ENCODE measurements around the gene IQSEC1. TPM values are rescaled to one million over a fixed set of nuclear protein-coding genes. Genes with fewer than 3 reads are reported as not detected.

Gene IQSEC1
- total RNA-seq (18.7 and 24.7 TPM in 2 replicates), polyA plus RNA-seq (20.3 and 21.2 TPM in 2 replicates)

DNA sequence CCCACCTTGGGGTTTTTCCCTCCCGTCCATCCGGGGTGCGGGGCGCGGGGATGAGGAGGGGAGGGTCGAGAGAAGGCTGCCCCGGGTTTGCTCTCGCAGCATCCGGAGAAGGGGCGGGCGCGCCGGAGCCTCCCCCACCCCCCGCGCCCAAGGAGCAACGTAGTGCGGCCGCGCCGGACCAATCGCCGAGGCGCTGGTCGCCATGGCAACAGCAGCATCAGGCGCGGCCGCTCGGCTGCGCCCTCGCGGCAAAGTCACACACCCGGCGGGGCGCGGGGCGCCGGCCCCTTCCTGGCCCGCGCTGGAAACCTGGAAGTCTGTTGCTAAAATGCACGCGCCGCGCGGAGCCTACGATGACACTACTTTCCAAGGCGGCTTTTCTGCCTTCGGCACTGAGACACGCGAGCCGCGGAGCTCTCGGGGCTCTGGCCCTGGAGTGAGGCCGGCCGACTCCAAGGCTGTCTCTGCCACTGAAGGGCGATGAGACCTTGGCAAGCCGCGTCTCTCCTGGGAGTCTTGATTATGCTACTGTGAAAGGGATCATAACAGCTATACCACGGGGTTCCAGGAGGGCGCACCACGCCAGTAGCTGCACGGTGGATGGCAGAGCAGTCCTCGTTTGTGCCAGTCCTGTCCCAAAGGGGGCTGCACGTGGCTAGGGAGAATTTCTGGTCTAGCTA lies at the start of gene IQSEC1:
Gene IQSEC1 (minus strand): TSS at position 104 of the 680 bp plus-strand sequence. CDS start 415 bp downstream, outside the sequence.
- peak; percentile 73 for DNase-seq (ENCODE audit: low spot score)
- WGBS (ENCODE audit: low lambda C conversion rate, missing lambda C conversion rate), result 21% methylated on average over 42 of the region's 63 CpGs
- no peaks in the 10 kb centered on the region for H3K9me3 ChIP-seq (ENCODE audit: low read depth)
- TF ChIP-seq, protein P1, sequence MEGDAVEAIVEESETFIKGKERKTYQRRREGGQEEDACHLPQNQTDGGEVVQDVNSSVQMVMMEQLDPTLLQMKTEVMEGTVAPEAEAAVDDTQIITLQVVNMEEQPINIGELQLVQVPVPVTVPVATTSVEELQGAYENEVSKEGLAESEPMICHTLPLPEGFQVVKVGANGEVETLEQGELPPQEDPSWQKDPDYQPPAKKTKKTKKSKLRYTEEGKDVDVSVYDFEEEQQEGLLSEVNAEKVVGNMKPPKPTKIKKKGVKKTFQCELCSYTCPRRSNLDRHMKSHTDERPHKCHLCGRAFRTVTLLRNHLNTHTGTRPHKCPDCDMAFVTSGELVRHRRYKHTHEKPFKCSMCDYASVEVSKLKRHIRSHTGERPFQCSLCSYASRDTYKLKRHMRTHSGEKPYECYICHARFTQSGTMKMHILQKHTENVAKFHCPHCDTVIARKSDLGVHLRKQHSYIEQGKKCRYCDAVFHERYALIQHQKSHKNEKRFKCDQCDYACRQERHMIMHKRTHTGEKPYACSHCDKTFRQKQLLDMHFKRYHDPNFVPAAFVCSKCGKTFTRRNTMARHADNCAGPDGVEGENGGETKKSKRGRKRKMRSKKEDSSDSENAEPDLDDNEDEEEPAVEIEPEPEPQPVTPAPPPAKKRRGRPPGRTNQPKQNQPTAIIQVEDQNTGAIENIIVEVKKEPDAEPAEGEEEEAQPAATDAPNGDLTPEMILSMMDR (IDR thresholded peaks at IDR 0.05; ENCODE audit: poor library complexity), result no peak
- peak; percentile 92 for TF ChIP-seq EZH2 (IDR thresholded peaks at IDR 0.05; ENCODE audit: borderline replicate concordance)
- H3K4me2 ChIP-seq, result peak within 1 kb of the TSS; percentile 72
- H3K4me3 ChIP-seq, result no peak within 1 kb of the TSS
- H3K9me2 ChIP-seq (replicated peaks; ENCODE audit: insufficient read depth), result no peaks in the 10 kb centered on the region
- H3K27me3 ChIP-seq, result peaks cover 53% of the 10 kb centered on the region
- no peaks in the 10 kb centered on the region for H4K20me1 ChIP-seq (ENCODE audit: insufficient read depth, poor library complexity, severe bottlenecking)
- H3K27ac ChIP-seq, result no peak within 1 kb of the TSS
- no peaks in the 10 kb centered on the region for H3K36me3 ChIP-seq (replicated peaks; ENCODE audit: insufficient read depth, low read depth)
- no peaks in the 10 kb centered on the region for H3K4me1 ChIP-seq (ENCODE audit: insufficient read depth)
- H3K79me2 ChIP-seq, result no peaks in the 10 kb centered on the region
- no peak within 1 kb of the TSS for H2AFZ ChIP-seq

DNA sequence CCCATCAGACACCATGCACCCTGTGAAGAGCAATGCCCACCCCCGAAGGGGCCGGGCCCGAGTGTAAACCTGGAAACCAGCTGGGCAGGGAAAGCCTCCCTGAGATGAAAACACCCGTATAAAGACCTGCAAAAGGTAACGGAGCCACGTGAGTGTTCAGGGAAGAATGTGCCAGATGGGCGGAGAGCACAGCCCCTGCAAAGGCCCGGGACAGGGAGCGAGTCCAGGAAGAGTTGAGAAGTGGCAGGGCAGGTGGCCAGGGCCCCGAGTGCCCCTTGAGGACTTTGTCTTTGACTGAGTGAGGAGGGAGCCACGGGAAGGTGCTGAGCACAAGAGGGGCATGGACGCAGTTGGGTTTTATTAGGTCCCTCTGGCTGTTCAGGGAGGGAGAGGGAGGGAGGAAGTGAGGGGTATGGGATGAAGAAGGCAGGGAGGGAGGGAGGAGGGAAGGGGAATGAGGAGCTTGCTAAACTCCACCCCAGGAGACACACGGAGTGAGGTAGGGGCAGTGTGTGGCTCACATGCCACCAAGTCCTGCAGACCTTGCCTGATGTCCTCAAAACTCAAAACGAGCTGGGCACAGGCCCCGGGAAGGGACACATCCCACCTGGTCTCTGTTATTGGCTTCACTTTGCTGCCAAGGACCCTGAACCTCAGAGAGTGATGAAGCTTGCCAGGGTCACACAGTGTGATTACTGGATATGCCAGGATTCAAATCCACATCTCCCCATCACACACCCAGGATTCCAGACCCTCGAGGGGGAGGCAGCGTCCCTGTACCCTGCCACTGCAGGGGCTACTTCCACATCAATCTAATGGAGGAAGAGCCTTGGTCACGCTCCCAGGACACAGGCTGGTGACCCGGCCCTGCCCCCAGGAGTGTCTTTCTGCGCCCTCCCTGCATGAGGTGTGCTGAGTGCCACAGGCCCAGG lies 49.1 kb upstream of the IQSEC1 start:
- no peaks in the 10 kb centered on the region for H3K9me3 ChIP-seq (ENCODE audit: low read depth)

DNA sequence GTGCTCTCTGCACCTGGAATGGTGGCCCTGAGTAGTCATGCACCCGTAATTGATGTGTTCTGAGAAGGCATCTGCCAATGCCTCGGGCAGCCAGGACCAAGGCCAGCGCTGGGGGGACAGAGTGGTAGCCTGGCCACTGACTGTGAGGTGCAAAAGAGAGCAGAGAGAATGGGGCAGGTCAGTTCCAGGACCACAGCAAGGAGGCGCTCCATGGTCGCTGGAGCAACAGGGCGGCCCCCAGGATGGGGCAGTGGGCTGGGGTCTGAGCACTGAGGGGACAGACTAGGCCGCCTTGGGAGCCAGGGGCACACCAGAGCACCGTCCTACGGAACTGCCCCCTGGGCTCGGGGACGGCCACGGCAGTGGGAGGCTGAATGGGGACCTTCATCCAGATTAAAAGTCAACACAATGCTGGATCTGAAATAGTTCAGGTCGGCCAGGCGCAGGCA lies 48.3 kb upstream of the IQSEC1 start:
- no peaks in the 10 kb centered on the region for H3K79me2 ChIP-seq
- H3K27me3 ChIP-seq, result no peaks in the 10 kb centered on the region
- H3K36me3 ChIP-seq (replicated peaks; ENCODE audit: insufficient read depth, low read depth), result no peaks in the 10 kb centered on the region
- no peaks in the 10 kb centered on the region for H4K20me1 ChIP-seq (ENCODE audit: insufficient read depth, poor library complexity, severe bottlenecking)
- no peak overlapping the region for H3K4me3 ChIP-seq
- H3K27ac ChIP-seq, result no peak overlapping the region
- H2AFZ ChIP-seq, result no peak overlapping the region
- WGBS (ENCODE audit: low lambda C conversion rate, missing lambda C conversion rate), result 89% methylated on average over 14 of the region's 14 CpGs
- no peaks in the 10 kb centered on the region for H3K4me1 ChIP-seq (ENCODE audit: insufficient read depth)
- no peak overlapping the region for H3K4me2 ChIP-seq
- no peaks in the 10 kb centered on the region for H3K9me3 ChIP-seq (ENCODE audit: low read depth)
- H3K9me2 ChIP-seq (replicated peaks; ENCODE audit: insufficient read depth), result no peaks in the 10 kb centered on the region
- DNase-seq (ENCODE audit: low spot score), result no peak
- TF ChIP-seq, protein P1 (IDR thresholded peaks at IDR 0.05; ENCODE audit: poor library complexity), result no peak
- no peak for TF ChIP-seq EZH2phosphoT487 (IDR thresholded peaks at IDR 0.05; ENCODE audit: low read depth, severe bottlenecking, unreplicated experiment)
- TF ChIP-seq EZH2 (IDR thresholded peaks at IDR 0.05; ENCODE audit: borderline replicate concordance), result no peak

More for the DNA sequence above, 49.1 kb upstream of the IQSEC1 start:
- Histone ChIP-seq H4K20me1 (ENCODE audit: insufficient read depth, poor library complexity, severe bottlenecking) (no peaks in the 10 kb centered on the region), H3K9me2 (replicated peaks; ENCODE audit: insufficient read depth) (no peaks in the 10 kb centered on the region), H3K4me3 (no peak overlapping the region), H2AFZ (no peak overlapping the region), H3K27me3 (no peaks in the 10 kb centered on the region), H3K4me1 (ENCODE audit: insufficient read depth) (no peaks in the 10 kb centered on the region), H3K79me2 (no peaks in the 10 kb centered on the region), H3K4me2 (no peak overlapping the region), H3K27ac (no peak overlapping the region), H3K36me3 (replicated peaks; ENCODE audit: insufficient read depth, low read depth) (no peaks in the 10 kb centered on the region)
- DNase-seq (ENCODE audit: low spot score), result no peak
- WGBS (ENCODE audit: low lambda C conversion rate, missing lambda C conversion rate), result 75% methylated on average over 20 of the region's 20 CpGs
- TF ChIP-seq, protein P1 (IDR thresholded peaks at IDR 0.05; ENCODE audit: poor library complexity), result no peak
- TF ChIP-seq EZH2 (IDR thresholded peaks at IDR 0.05; ENCODE audit: borderline replicate concordance), result no peak
- no peak for TF ChIP-seq EZH2phosphoT487 (IDR thresholded peaks at IDR 0.05; ENCODE audit: low read depth, severe bottlenecking, unreplicated experiment)

All from hepatocyte (in vitro differentiated cells).